WTC11 (cell line): ENCODE measurements around the gene CAMSAP3.

ENCODE experiments used
- TF ChIP-seq, protein P1 (sequence below): sonication (generic); formaldehyde crosslinking; IDR thresholded peaks from 2 replicates; pipeline ENCODE4 v1.8.0; 2023; ENCODE audit warnings: missing genetic modification reagents
- TF ChIP-seq, protein P2 (sequence below): sonication (generic); formaldehyde crosslinking; IDR thresholded peaks from 2 replicates; pipeline ENCODE4 v1.8.1; 2023; ENCODE audit warnings: mild to moderate bottlenecking, moderate library complexity, missing genetic modification reagents

DNA sequence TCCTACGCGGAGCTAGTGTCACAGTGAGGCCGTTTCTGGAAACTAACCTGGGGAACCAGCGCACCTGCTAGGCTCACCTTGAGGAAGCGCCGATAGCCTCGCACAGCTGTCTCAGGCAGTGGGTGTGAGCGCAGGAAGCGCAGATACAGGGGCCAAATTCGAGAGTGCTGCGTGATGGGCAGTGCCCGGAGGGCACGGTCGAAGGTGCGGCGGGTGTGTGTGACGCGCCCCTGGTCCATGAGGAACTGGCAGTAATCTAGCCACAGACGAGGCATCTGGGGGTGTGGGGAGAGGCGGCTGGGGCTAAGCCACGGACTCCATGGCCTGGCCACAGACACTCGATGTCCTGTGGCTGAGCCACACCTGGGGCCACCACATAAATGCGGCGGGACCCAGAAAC lies 31.5 kb downstream of the CAMSAP3 start:
- TF ChIP-seq, protein P1, sequence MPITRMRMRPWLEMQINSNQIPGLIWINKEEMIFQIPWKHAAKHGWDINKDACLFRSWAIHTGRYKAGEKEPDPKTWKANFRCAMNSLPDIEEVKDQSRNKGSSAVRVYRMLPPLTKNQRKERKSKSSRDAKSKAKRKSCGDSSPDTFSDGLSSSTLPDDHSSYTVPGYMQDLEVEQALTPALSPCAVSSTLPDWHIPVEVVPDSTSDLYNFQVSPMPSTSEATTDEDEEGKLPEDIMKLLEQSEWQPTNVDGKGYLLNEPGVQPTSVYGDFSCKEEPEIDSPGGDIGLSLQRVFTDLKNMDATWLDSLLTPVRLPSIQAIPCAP (CRISPR knock-in tag), result no peak
- TF ChIP-seq, protein P2, sequence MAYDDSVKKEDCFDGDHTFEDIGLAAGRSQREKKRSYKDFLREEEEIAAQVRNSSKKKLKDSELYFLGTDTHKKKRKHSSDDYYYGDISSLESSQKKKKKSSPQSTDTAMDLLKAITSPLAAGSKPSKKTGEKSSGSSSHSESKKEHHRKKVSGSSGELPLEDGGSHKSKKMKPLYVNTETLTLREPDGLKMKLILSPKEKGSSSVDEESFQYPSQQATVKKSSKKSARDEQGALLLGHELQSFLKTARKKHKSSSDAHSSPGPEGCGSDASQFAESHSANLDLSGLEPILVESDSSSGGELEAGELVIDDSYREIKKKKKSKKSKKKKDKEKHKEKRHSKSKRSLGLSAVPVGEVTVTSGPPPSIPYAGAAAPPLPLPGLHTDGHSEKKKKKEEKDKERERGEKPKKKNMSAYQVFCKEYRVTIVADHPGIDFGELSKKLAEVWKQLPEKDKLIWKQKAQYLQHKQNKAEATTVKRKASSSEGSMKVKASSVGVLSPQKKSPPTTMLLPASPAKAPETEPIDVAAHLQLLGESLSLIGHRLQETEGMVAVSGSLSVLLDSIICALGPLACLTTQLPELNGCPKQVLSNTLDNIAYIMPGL (CRISPR knock-in tag), result no peak
